Endothelial cell of umbilical vein (primary cell): ENCODE data around the gene SUCLG2. TPM values are rescaled to one million over a fixed set of nuclear protein-coding genes. Genes with fewer than 3 reads are reported as not detected.

Source experiments
- BruUV-seq: library from RNA; stranded (reverse); fragments of 400-500 nt; replicated peaks from 2 replicates; lab custom pipeline; 2021; lab: Mats Ljungman, UMichigan
- CTCF ChIA-PET: fragments of 300-600, 350-600 bp; sonication (Branson Sonifier 250); formaldehyde crosslinking; loops from one replicate; lab custom pipeline; 2021; ENCODE audit warnings: antibody characterized with exemption, inconsistent platforms; lab: Charles Lee
- POLR2A ChIA-PET: fragments of 300-600, 350-600 bp; sonication (Branson Sonifier 250); formaldehyde crosslinking; loops from one replicate; lab custom pipeline; 2021; ENCODE audit warnings: antibody characterized with exemption, inconsistent platforms; lab: Charles Lee
- DNase-seq: peaks from one replicate; pipeline ENCODE4 v3.0.0-alpha.2; 2011; ENCODE audit warnings: low read depth, low spot score
- FAIRE-seq: peaks from 2 replicates; lab custom pipeline; 2011; peaks lifted over from hg19 to GRCh38; lab: Jason Lieb, UNC
- H2AFZ ChIP-seq: 2 replicates; pipeline ENCODE4 v1.6.0; 2012; ENCODE audit warnings: low read depth, low read length, control low read depth, inconsistent platforms
- H3K27ac ChIP-seq: 2 replicates; pipeline ENCODE4 v1.5.1; 2011; ENCODE audit warnings: low read depth, mild to moderate bottlenecking, control low read depth, low read length, moderate library complexity; ENCODE audit not compliant: insufficient read depth
- H3K27me3 ChIP-seq, 2 experiments: 2 replicates each; pipeline versions ENCODE4 v1.6.0 to v1.6.1; 2011; ENCODE audit warnings: low read length in 2 of 2, mixed read lengths in 1 of 2; ENCODE audit not compliant: control insufficient read depth in 2 of 2, insufficient read depth in 2 of 2
- H3K36me3 ChIP-seq, 2 experiments: 2 replicates in 1 of 2; 3 replicates in 1 of 2; pipeline ENCODE4 v1.5.1; 2011; ENCODE audit warnings: low read length in 2 of 2, mild to moderate bottlenecking in 1 of 2, moderate library complexity in 1 of 2; ENCODE audit not compliant: control insufficient read depth in 2 of 2, insufficient read depth in 2 of 2; ENCODE audit errors: extremely low read depth in 1 of 2
- H3K4me1 ChIP-seq: 3 replicates; pipeline ENCODE4 v1.5.1; 2011; ENCODE audit warnings: mild to moderate bottlenecking, low read length; ENCODE audit not compliant: control insufficient read depth, insufficient read depth; ENCODE audit errors: extremely low read depth
- H3K4me2 ChIP-seq: 2 replicates; pipeline ENCODE4 v1.6.1; 2011; ENCODE audit warnings: low read length, control low read depth, mixed read lengths; ENCODE audit not compliant: insufficient read depth
- H3K4me3 ChIP-seq, 3 experiments: fragments of 200-600 bp in 1 of 3; sonication (generic), shearing (Covaris generic) in 1 of 3; replicated peaks in 1 of 3; 2 replicates each; pipeline ENCODE4 v1.5.1; 2011 to 2016; ENCODE audit warnings: control low read depth in 3 of 3, low read length in 3 of 3, mild to moderate bottlenecking in 2 of 3, inconsistent platforms in 1 of 3, low read depth in 1 of 3, moderate library complexity in 1 of 3; ENCODE audit not compliant: insufficient read depth in 1 of 3
- H3K79me2 ChIP-seq: 2 replicates; pipeline ENCODE4 v1.6.0; 2012; ENCODE audit warnings: low read length, inconsistent platforms; ENCODE audit not compliant: control insufficient read depth, insufficient read depth
- H3K9ac ChIP-seq: replicated peaks from 2 replicates; pipeline ENCODE3; 2011; ENCODE audit warnings: low read length, control low read depth; ENCODE audit not compliant: insufficient read depth; ENCODE audit errors: extremely low read depth
- H3K9me1 ChIP-seq: replicated peaks from 3 replicates; pipeline ENCODE4 v1.6.0; 2011; ENCODE audit warnings: mild to moderate bottlenecking, low read length; ENCODE audit not compliant: control insufficient read depth, insufficient read depth; ENCODE audit errors: extremely low read depth
- H3K9me3 ChIP-seq: replicated peaks from 2 replicates; pipeline ENCODE4 v1.5.1; 2012; ENCODE audit warnings: low read length, inconsistent platforms; ENCODE audit not compliant: control insufficient read depth, insufficient read depth
- H4K20me1 ChIP-seq: replicated peaks from 2 replicates; pipeline ENCODE3; 2011; ENCODE audit warnings: mild to moderate bottlenecking, low read length; ENCODE audit not compliant: control insufficient read depth, insufficient read depth; ENCODE audit errors: extremely low read depth
- CTCF ChIP-seq, 2 donors: IDR thresholded peaks; 1 replicate in 1 of 2; 2 replicates in 1 of 2; pipeline ENCODE4 v1.5.1; 2011; ENCODE audit warnings: low read length in 2 of 2, mild to moderate bottlenecking in 2 of 2, moderate library complexity in 2 of 2, control low read depth in 1 of 2, inconsistent platforms in 1 of 2, low read depth in 1 of 2; ENCODE audit not compliant: insufficient read depth in 1 of 2; ENCODE audit errors: extremely low read depth in 1 of 2
- EZH2 ChIP-seq: IDR thresholded peaks from 2 replicates; pipeline ENCODE4 v1.6.1; 2012; ENCODE audit warnings: borderline replicate concordance, low read depth, mild to moderate bottlenecking, moderate library complexity, low read length, inconsistent platforms; ENCODE audit not compliant: severe bottlenecking
- FOS ChIP-seq: IDR thresholded peaks from 2 replicates; pipeline ENCODE4 v1.6.1; 2011; ENCODE audit warnings: mild to moderate bottlenecking, low read length, moderate library complexity, borderline replicate concordance; ENCODE audit not compliant: insufficient read depth
- GATA2 ChIP-seq: IDR thresholded peaks from 2 replicates; pipeline ENCODE4 v1.7.0; 2011; ENCODE audit warnings: low read depth, mild to moderate bottlenecking, moderate library complexity, mixed read lengths, low read length; ENCODE audit not compliant: insufficient read length, insufficient read depth
- JUN ChIP-seq: IDR thresholded peaks from 2 replicates; pipeline ENCODE4 v1.6.1; 2011; ENCODE audit warnings: borderline replicate concordance, low read depth; ENCODE audit not compliant: insufficient read length, insufficient read depth
- MAX ChIP-seq: IDR thresholded peaks from 2 replicates; pipeline ENCODE4 v1.6.1; 2011; ENCODE audit not compliant: insufficient read depth, insufficient read length
- MYC ChIP-seq: IDR thresholded peaks from one replicate; pipeline ENCODE4 v1.6.1; 2011; ENCODE audit warnings: mild to moderate bottlenecking, low read depth, low read length
- POLR2A ChIP-seq: IDR thresholded peaks from 2 replicates; pipeline ENCODE4 v1.6.1; 2012; ENCODE audit warnings: low read depth, mild to moderate bottlenecking, control low read depth, low read length
- POLR2AphosphoS5 ChIP-seq: IDR thresholded peaks from 2 replicates; pipeline ENCODE4 v1.6.1; 2012; ENCODE audit warnings: low read depth, mild to moderate bottlenecking, control low read depth, low read length, moderate library complexity; ENCODE audit not compliant: insufficient read depth
- dilution Hi-C: fragments of 300-500 bp; cut with MboI; formaldehyde crosslinking; loops from one replicate; pipeline ENCODE4 v1.15.0; 2019; ENCODE audit warnings: low sequenced_read_pairs; ENCODE audit not compliant: extremely low pct_ligation_motif_present
- intact Hi-C: fragments of 100-400 bp; cut with micrococcal nuclease; formaldehyde crosslinking; loops from one replicate; pipeline ENCODE4 v1.10.0; 2022
- polyA plus RNA-seq, 4 experiments: library from polyadenylated mRNA; depleted of rRNA in 3 of 4; stranded (reverse) in 3 of 4; unstranded in 1 of 4; fragments of >200 nt; gene quantifications; 2 replicates each; pipeline versions ENCODE4 v1.2.1 to v1.2.3, GENCODE V29; 2011 to 2012; ENCODE audit warnings: missing spikeins in 1 of 4
- total RNA-seq: library from RNA; stranded (reverse); gene quantifications from 2 replicates; pipeline ENCODE4 v1.2.3, GENCODE V29; 2021

The SUCLG2 gene
- total and polyA plus RNA-seq, 2 donors (not counting 3 experiments of a cell fraction or from before 2014, with no cell fraction given), result 8.1 to 38.3 TPM

GRCh38 chr3:67649681-67650080 is 4.7 kb downstream of the SUCLG2 start:
- BruUV-seq, result no TSS peak
- CTCF ChIA-PET, result interaction anchor here (1.2 to 1.3 kb wide), 2 partner anchors 265 to 268 kb away, joined by 4 to 5 read pairs; no protein-coding TSS in a partner anchor

More at GRCh38 chr3:67649681-67650080, 4.7 kb downstream of the SUCLG2 start:
- Histone ChIP-seq H3K27ac (no peak overlapping the region), H2AFZ (no peak overlapping the region), H3K27me3 (no peaks in the 10 kb centered on the region), H3K4me2 (no peak overlapping the region), H3K79me2 (peaks cover 26% of the 10 kb centered on the region), H3K9me3 (no peaks in the 10 kb centered on the region), H4K20me1 (no peaks in the 10 kb centered on the region), H3K36me3 (no peaks in the 10 kb centered on the region), H3K4me3 (no peak overlapping the region), H3K4me1 (peaks cover 20% of the 10 kb centered on the region), H3K9me1 (no peaks in the 10 kb centered on the region), H3K9ac (no peak overlapping the region)
- intact Hi-C loops (loop anchor here (5.0 kb wide), 1 partner anchor 267 kb away; no protein-coding TSS in a partner anchor), dilution Hi-C loops (no loop called here)
- POLR2A ChIA-PET, result no interaction called here
- FAIRE-seq (no peak), DNase-seq (no peak)
- TF ChIP-seq POLR2A, result no peak
- no peak for TF ChIP-seq POLR2AphosphoS5
- no peak for TF ChIP-seq CTCF (IDR thresholded peaks at IDR 0.05; ENCODE audit: extremely low read depth in 1 of 2, insufficient read depth in 1 of 2, low read depth in 1 of 2, low read length in 2 of 2)
- no peak for TF ChIP-seq FOS
- TF ChIP-seq MYC, result no peak
- no peak for TF ChIP-seq GATA2
- TF ChIP-seq MAX, result no peak
- no peak for TF ChIP-seq EZH2
- TF ChIP-seq JUN, result no peak
